Measurements from ENCODE around the gene GRID1.
A peak's percentile ranks its signal among the peaks of the same experiment; 100 is the strongest.
"Not testable (repeated sequence)": the region's sequence is repeated elsewhere in the genome, so short reads cannot be mapped to it uniquely, and the experiment has no call there.

GRID1 gene

GRCh38 chr10:86035791-86036543, 330.6 kb downstream of the GRID1 start:
- DNase-seq (ENCODE audit: low read depth), result no peak

- DNase-seq (ENCODE audit: low read depth), result no peak
These were observed 331.9 kb downstream of the GRID1 start for GRCh38 chr10:86034710-86035109.

- DNase-seq (ENCODE audit: low read depth), result no peak
These were observed 333.0 kb downstream of the GRID1 start for GRCh38 chr10:86033581-86033980.

DNA sequence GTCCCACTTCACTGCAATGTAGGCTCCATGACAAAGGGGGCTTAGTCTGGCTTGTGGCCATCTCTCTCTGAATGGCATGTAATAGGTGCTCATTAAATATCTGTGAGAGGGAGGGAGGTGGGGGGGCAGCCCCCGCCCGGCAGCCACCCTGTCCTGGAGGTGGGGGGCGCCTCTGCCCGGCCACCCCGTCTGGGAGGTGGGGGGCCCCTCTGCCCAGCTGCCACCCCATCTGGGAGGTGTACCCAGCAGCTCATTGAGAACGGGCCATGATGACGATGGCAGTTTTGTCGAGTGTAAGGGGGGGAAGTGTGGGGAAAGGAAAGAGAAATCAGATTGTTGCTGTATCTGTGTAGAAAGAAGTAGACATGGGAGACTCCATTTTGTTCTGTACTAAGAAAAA, 334.5 kb downstream of the GRID1 start:
- not testable (repeated sequence) for DNase-seq (ENCODE audit: low read depth)

GRCh38 chr10:86030312-86030711, 336.3 kb downstream of the GRID1 start:
- DNase-seq (ENCODE audit: low read depth), result no peak

- DNase-seq (ENCODE audit: low read depth), result no peak
These were observed 339.2 kb downstream of the GRID1 start for GRCh38 chr10:86027346-86027745.

GRCh38 chr10:86025509-86025908, 341.1 kb downstream of the GRID1 start:
- no peak for DNase-seq (ENCODE audit: low read depth)

DNA sequence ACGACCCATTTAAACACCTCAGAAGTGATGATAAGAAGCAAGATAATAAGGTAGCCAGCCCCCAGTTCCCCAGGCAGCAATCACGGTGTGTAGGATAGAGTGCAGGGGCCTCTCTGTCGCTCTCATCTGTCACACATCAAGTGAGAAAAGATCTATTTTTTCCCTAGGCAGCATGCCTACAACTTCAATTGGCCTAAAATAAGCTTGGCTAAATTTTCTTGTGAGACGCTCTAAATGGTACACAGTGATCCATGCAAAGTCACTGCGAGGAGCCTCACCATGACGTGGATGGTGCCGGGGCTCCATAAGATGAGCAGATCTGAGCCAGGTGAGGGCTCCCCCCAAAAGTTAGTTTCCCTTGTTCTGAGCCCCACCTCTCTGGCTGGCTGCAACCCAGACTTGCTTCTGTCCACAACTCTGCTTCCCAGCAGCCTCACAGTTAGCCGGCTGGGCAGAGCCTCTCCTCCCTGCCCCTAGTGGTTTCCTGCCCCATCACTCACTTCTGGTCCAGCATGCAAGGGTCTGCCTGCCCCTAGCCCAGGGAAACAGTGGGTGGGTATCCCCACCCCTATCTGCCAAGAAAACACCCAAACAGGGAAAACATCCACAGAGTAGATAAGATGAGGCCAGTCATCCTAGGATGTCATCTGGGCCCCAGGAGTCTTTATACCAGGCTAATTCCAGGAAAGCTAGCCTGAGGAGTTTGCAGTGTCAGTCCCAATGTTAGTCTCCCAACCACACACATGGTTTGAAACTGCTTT, 342.1 kb downstream of the GRID1 start:
- DNase-seq (ENCODE audit: low read depth), result no peak

DNA sequence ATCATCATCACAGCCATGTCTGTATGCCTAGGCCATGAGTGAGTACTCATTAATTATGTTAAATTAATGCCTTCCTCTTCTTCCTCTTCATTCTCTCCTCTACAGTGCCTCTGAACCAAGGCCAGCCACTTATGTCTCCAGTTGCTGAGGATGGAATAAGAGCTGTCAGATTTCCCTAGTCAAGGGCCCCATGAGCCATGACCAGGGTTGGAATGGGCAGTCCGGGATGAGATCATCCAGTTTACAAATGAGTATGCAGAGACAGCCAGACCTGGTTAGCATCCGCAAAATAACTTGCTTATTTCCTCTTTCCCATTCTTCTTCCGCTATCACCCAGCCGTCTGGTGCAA, 342.7 kb downstream of the GRID1 start:
- DNase-seq (ENCODE audit: low read depth), result no peak

GRCh38 chr10:86023336-86023735, 343.3 kb downstream of the GRID1 start:
- no peak for DNase-seq (ENCODE audit: low read depth)

DNA sequence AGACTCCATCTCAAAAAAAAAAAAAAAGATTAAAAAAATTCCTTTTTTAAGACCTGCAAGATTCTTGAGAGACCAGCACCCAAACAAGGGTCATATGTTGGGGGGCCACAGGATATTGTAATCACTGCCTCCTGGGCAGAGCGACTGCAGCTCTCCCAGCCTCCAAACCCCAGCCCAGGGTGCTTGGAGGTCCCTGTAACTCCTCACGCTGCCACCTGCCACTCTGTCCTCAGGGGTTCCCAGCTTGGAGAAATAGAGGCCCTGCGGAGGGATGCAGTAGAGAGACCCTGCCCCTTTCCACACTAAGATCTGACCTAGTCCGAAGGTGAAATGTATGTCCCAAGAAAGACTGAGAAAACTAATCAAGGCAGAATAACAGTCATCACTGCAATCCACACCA, 343.7 kb downstream of the GRID1 start:
- no peak for DNase-seq (ENCODE audit: low read depth)

GRCh38 chr10:86020134-86020533, 346.5 kb downstream of the GRID1 start:
- DNase-seq (ENCODE audit: low read depth), result no peak

GRCh38 chr10:86019141-86019540, 347.5 kb downstream of the GRID1 start:
- no peak for DNase-seq (ENCODE audit: low read depth)

DNA sequence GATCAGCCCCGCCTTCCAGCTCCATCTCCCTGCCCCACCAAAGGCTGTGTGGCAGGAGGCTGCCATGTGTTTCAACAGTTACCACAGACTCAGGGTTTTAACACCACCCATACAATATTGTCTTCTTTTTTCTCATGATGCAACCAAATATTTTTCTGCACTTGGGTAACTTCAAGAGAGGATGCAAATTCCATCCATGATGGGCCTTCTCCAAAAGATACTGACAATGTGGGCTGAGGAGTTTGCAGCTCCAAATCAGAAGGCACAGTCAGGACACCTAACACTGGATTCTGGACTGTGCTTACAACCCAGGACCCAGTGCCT, 347.9 kb downstream of the GRID1 start:
- DNase-seq (ENCODE audit: low read depth), result no peak

- no peak for DNase-seq (ENCODE audit: low read depth)
These were observed 348.5 kb downstream of the GRID1 start for GRCh38 chr10:86017841-86018734.

- no peak for DNase-seq (ENCODE audit: low read depth)
These were observed 353.0 kb downstream of the GRID1 start for GRCh38 chr10:86013568-86013967.

GRCh38 chr10:86007171-86007570, 359.4 kb downstream of the GRID1 start:
- DNase-seq (ENCODE audit: low read depth), result no peak

GRCh38 chr10:86004337-86004736, 362.3 kb downstream of the GRID1 start:
- no peak for DNase-seq (ENCODE audit: low read depth)

- DNase-seq (ENCODE audit: low read depth), result no peak
These were observed 363.4 kb downstream of the GRID1 start for GRCh38 chr10:86003201-86003621.

GRCh38 chr10:86001521-86001920, 365.1 kb downstream of the GRID1 start:
- no peak for DNase-seq (ENCODE audit: low read depth)

DNA sequence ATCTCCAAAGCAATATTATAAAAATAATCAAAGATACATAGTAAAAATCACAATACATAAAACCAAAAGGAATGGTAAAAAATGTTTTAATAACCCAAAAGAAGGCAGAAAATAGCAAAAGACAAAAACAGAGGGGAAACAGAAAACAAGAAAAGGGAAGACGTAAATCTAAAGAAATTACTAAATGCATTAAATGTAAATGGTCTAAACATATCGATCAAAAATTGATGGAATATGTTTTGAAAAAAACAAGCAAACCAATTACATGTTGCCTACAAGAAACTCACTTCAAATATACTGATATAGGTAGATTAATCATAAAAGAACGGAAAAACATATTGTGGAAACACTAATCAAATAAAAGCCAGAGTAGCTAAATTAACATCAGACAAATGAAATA, 369.1 kb downstream of the GRID1 start:
- DNase-seq (ENCODE audit: low read depth), result no peak

- DNase-seq (ENCODE audit: low read depth), result peak; percentile 3
These were observed 370.8 kb downstream of the GRID1 start for GRCh38 chr10:85995791-85996190.

All from stromal cell of bone marrow (primary cell).